H54 (cell line): Measurements from ENCODE around the gene HTR3A.
A peak's percentile ranks its signal among the peaks of the same experiment; 100 is the strongest.

Experiments used
- DNase-seq: peaks from one replicate; pipeline ENCODE4 v3.0.0; 2011; ENCODE audit warnings: low spot score, mixed read lengths; ENCODE audit not compliant: insufficient read length
- FAIRE-seq: peaks from 3 replicates; lab custom pipeline; 2011; peaks lifted over from hg19 to GRCh38; lab: Jason Lieb, UNC
- POLR2A ChIP-seq: IDR thresholded peaks from 2 replicates; pipeline ENCODE4 v1.6.1; 2011; ENCODE audit warnings: low read depth, mild to moderate bottlenecking, low read length

Gene HTR3A

GRCh38 chr11:113989916-113990315 lies 15.0 kb downstream of the HTR3A start:
- no peak for TF ChIP-seq POLR2A
- FAIRE-seq, result no peak
- DNase-seq, result no peak

- TF ChIP-seq POLR2A, result no peak
- FAIRE-seq (no peak), DNase-seq (peak; percentile 20)
Observed at GRCh38 chr11:113991170-113991569, 16.3 kb downstream of the HTR3A start.

- FAIRE-seq (no peak), DNase-seq (no peak)
- TF ChIP-seq POLR2A, result no peak
Observed at GRCh38 chr11:113991718-113992458, 17.0 kb downstream of the HTR3A start.

GRCh38 chr11:113992459-113993110 lies 17.7 kb downstream of the HTR3A start:
- DNase-seq (no peak), FAIRE-seq (no peak)
- no peak for TF ChIP-seq POLR2A

- no peak for FAIRE-seq
- TF ChIP-seq POLR2A, result no peak
- no peak for DNase-seq
Observed at GRCh38 chr11:113994077-113994954, 19.4 kb downstream of the HTR3A start.

- no peak for TF ChIP-seq POLR2A
- FAIRE-seq, result no peak
- DNase-seq, result no peak
Observed at GRCh38 chr11:113997473-113997872, 22.6 kb downstream of the HTR3A start.

GRCh38 chr11:113998574-113998973 lies 23.7 kb downstream of the HTR3A start:
- FAIRE-seq, result no peak

GRCh38 chr11:114000526-114000925 lies 25.6 kb downstream of the HTR3A start:
- TF ChIP-seq POLR2A, result no peak
- FAIRE-seq (no peak), DNase-seq (no peak)

More at GRCh38 chr11:113998574-113998973, 23.7 kb downstream of the HTR3A start:
- DNase-seq, result no peak
- TF ChIP-seq POLR2A, result no peak

GRCh38 chr11:114001416-114001815 lies 26.5 kb downstream of the HTR3A start:
- no peak for DNase-seq
- TF ChIP-seq POLR2A, result no peak
- no peak for FAIRE-seq

GRCh38 chr11:114008331-114008730 lies 33.4 kb downstream of the HTR3A start:
- FAIRE-seq (no peak), DNase-seq (no peak)
- no peak for TF ChIP-seq POLR2A

GRCh38 chr11:114010931-114011330 lies 36.0 kb downstream of the HTR3A start:
- no peak for TF ChIP-seq POLR2A
- FAIRE-seq (no peak), DNase-seq (no peak)

GRCh38 chr11:114011443-114011842 lies 36.5 kb downstream of the HTR3A start:
- FAIRE-seq (no peak), DNase-seq (no peak)
- no peak for TF ChIP-seq POLR2A

- FAIRE-seq (no peak), DNase-seq (no peak)
- no peak for TF ChIP-seq POLR2A
Observed at GRCh38 chr11:114015117-114015516, 40.2 kb downstream of the HTR3A start.

GRCh38 chr11:114016986-114017385 lies 42.1 kb downstream of the HTR3A start:
- no peak for TF ChIP-seq POLR2A
- DNase-seq (no peak), FAIRE-seq (no peak)
